ENCODE data around the gene ADAM23.

Gene ADAM23

GRCh38 chr2:206443735-206444527 is 599 bp downstream of the ADAM23 start:
- WGBS (ENCODE audit: insufficient coverage, insufficient read length): no CpG with 5 or more reads among the region's 77 CpGs
- Histone ChIP-seq H3K27me3 (ENCODE audit: control insufficient read depth, insufficient read depth, low read length) (peaks cover 5% of the 10 kb centered on the region; the same call in 1 of the 2 replicates), H3K9me3 (ENCODE audit: control insufficient read depth, insufficient read depth, low read length) (no peaks in the 10 kb centered on the region), H3K4me3 (ENCODE audit: low read length) (peak overlapping the region; percentile 90), H3K36me3 (ENCODE audit: control insufficient read depth, insufficient read depth, low read length) (no peaks in the 10 kb centered on the region), H3K4me1 (ENCODE audit: control insufficient read depth, insufficient read depth, low read length) (no peaks in the 10 kb centered on the region), H3K27ac (ENCODE audit: low read length) (no peak overlapping the region)
- no peak for DNase-seq (ENCODE audit: low read depth, low spot score)

- Histone ChIP-seq H3K4me3 (ENCODE audit: low read length) (no peak overlapping the region), H3K27me3 (ENCODE audit: control insufficient read depth, insufficient read depth, low read length) (peaks cover 5% of the 10 kb centered on the region; the same call in 1 of the 2 replicates), H3K36me3 (ENCODE audit: control insufficient read depth, insufficient read depth, low read length) (no peaks in the 10 kb centered on the region), H3K9me3 (ENCODE audit: control insufficient read depth, insufficient read depth, low read length) (no peaks in the 10 kb centered on the region), H3K4me1 (ENCODE audit: control insufficient read depth, insufficient read depth, low read length) (no peaks in the 10 kb centered on the region), H3K27ac (ENCODE audit: low read length) (no peak overlapping the region)
- no peak for DNase-seq (ENCODE audit: low read depth, low spot score)
- no CpG with 5 or more reads among the region's 2 CpGs for WGBS (ENCODE audit: insufficient coverage, insufficient read length)
Measured at GRCh38 chr2:206445948-206446347, 2.6 kb downstream of the ADAM23 start.

GRCh38 chr2:206452242-206452641 is 8.9 kb downstream of the ADAM23 start:
- H3K4me3 ChIP-seq (ENCODE audit: low read length): no peak overlapping the region
- no peaks in the 10 kb centered on the region for H3K36me3 ChIP-seq (ENCODE audit: control insufficient read depth, insufficient read depth, low read length)
- no peaks in the 10 kb centered on the region for H3K4me1 ChIP-seq (ENCODE audit: control insufficient read depth, insufficient read depth, low read length)
- H3K27ac ChIP-seq (ENCODE audit: low read length): no peak overlapping the region
- no peak for DNase-seq (ENCODE audit: low read depth, low spot score)
- no peaks in the 10 kb centered on the region for H3K9me3 ChIP-seq (ENCODE audit: control insufficient read depth, insufficient read depth, low read length)
- no CpG with 5 or more reads among the region's 1 CpG for whole genome bisulfite sequencing (ENCODE audit: insufficient coverage, insufficient read length)
- H3K27me3 ChIP-seq (ENCODE audit: control insufficient read depth, insufficient read depth, low read length): no peaks in the 10 kb centered on the region

GRCh38 chr2:206452750-206453149 is 9.4 kb downstream of the ADAM23 start:
- Histone ChIP-seq H3K27ac (ENCODE audit: low read length) (no peak overlapping the region), H3K27me3 (ENCODE audit: control insufficient read depth, insufficient read depth, low read length) (no peaks in the 10 kb centered on the region), H3K4me3 (ENCODE audit: low read length) (no peak overlapping the region), H3K36me3 (ENCODE audit: control insufficient read depth, insufficient read depth, low read length) (no peaks in the 10 kb centered on the region), H3K4me1 (ENCODE audit: control insufficient read depth, insufficient read depth, low read length) (no peaks in the 10 kb centered on the region), H3K9me3 (ENCODE audit: control insufficient read depth, insufficient read depth, low read length) (no peaks in the 10 kb centered on the region)
- no peak for DNase-seq (ENCODE audit: low read depth, low spot score)
- no CpG with 5 or more reads among the region's 3 CpGs for WGBS (ENCODE audit: insufficient coverage, insufficient read length)

- no CpG with 5 or more reads among the region's 5 CpGs for WGBS (ENCODE audit: insufficient coverage, insufficient read length)
- H3K27ac ChIP-seq (ENCODE audit: low read length): no peak overlapping the region
- no peaks in the 10 kb centered on the region for H3K4me1 ChIP-seq (ENCODE audit: control insufficient read depth, insufficient read depth, low read length)
- H3K9me3 ChIP-seq (ENCODE audit: control insufficient read depth, insufficient read depth, low read length): no peaks in the 10 kb centered on the region
- DNase-seq (ENCODE audit: low read depth, low spot score): no peak
- H3K36me3 ChIP-seq (ENCODE audit: control insufficient read depth, insufficient read depth, low read length): no peaks in the 10 kb centered on the region
- H3K27me3 ChIP-seq (ENCODE audit: control insufficient read depth, insufficient read depth, low read length): no peaks in the 10 kb centered on the region
- no peak overlapping the region for H3K4me3 ChIP-seq (ENCODE audit: low read length)
Measured at GRCh38 chr2:206456078-206456754, 12.9 kb downstream of the ADAM23 start.

GRCh38 chr2:206457188-206457634 is 13.9 kb downstream of the ADAM23 start:
- H3K36me3 ChIP-seq (ENCODE audit: control insufficient read depth, insufficient read depth, low read length): no peaks in the 10 kb centered on the region
- WGBS (ENCODE audit: insufficient coverage, insufficient read length): no CpG with 5 or more reads among the region's 2 CpGs
- DNase-seq (ENCODE audit: low read depth, low spot score): no peak
- no peak overlapping the region for H3K4me3 ChIP-seq (ENCODE audit: low read length)
- no peaks in the 10 kb centered on the region for H3K9me3 ChIP-seq (ENCODE audit: control insufficient read depth, insufficient read depth, low read length)
- H3K4me1 ChIP-seq (ENCODE audit: control insufficient read depth, insufficient read depth, low read length): 0 out of 2 replicates have a peak, but pooled peaks cover 1% of the 10 kb centered on the region
- no peaks in the 10 kb centered on the region for H3K27me3 ChIP-seq (ENCODE audit: control insufficient read depth, insufficient read depth, low read length)
- H3K27ac ChIP-seq (ENCODE audit: low read length): no peak overlapping the region

GRCh38 chr2:206462240-206462854 is 19.0 kb downstream of the ADAM23 start:
- Histone ChIP-seq H3K4me1 (ENCODE audit: control insufficient read depth, insufficient read depth, low read length) (peaks cover 3% of the 10 kb centered on the region), H3K9me3 (ENCODE audit: control insufficient read depth, insufficient read depth, low read length) (no peaks in the 10 kb centered on the region), H3K27me3 (ENCODE audit: control insufficient read depth, insufficient read depth, low read length) (no peaks in the 10 kb centered on the region), H3K4me3 (ENCODE audit: low read length) (no peak overlapping the region), H3K36me3 (ENCODE audit: control insufficient read depth, insufficient read depth, low read length) (no peaks in the 10 kb centered on the region), H3K27ac (ENCODE audit: low read length) (no peak overlapping the region)
- WGBS (ENCODE audit: insufficient coverage, insufficient read length): no CpG with 5 or more reads among the region's 6 CpGs
- DNase-seq (ENCODE audit: low read depth, low spot score): peak; percentile 54

GRCh38 chr2:206463685-206464084 is 20.4 kb downstream of the ADAM23 start:
- Histone ChIP-seq H3K27ac (ENCODE audit: low read length) (no peak overlapping the region), H3K9me3 (ENCODE audit: control insufficient read depth, insufficient read depth, low read length) (no peaks in the 10 kb centered on the region), H3K4me1 (ENCODE audit: control insufficient read depth, insufficient read depth, low read length) (peaks cover 3% of the 10 kb centered on the region), H3K27me3 (ENCODE audit: control insufficient read depth, insufficient read depth, low read length) (no peaks in the 10 kb centered on the region), H3K36me3 (ENCODE audit: control insufficient read depth, insufficient read depth, low read length) (no peaks in the 10 kb centered on the region), H3K4me3 (ENCODE audit: low read length) (no peak overlapping the region)
- no CpG with 5 or more reads among the region's 5 CpGs for WGBS (ENCODE audit: insufficient coverage, insufficient read length)
- DNase-seq (ENCODE audit: low read depth, low spot score): no peak

- H3K9me3 ChIP-seq (ENCODE audit: control insufficient read depth, insufficient read depth, low read length): no peaks in the 10 kb centered on the region
- DNase-seq (ENCODE audit: low read depth, low spot score): no peak
- H3K27me3 ChIP-seq (ENCODE audit: control insufficient read depth, insufficient read depth, low read length): no peaks in the 10 kb centered on the region
- WGBS (ENCODE audit: insufficient coverage, insufficient read length): no CpG with 5 or more reads among the region's 2 CpGs
- no peak overlapping the region for H3K4me3 ChIP-seq (ENCODE audit: low read length)
- H3K4me1 ChIP-seq (ENCODE audit: control insufficient read depth, insufficient read depth, low read length): peaks cover 3% of the 10 kb centered on the region
- no peak overlapping the region for H3K27ac ChIP-seq (ENCODE audit: low read length)
- no peaks in the 10 kb centered on the region for H3K36me3 ChIP-seq (ENCODE audit: control insufficient read depth, insufficient read depth, low read length)
Measured at GRCh38 chr2:206464597-206464996, 21.3 kb downstream of the ADAM23 start.

GRCh38 chr2:206471524-206472062 is 28.3 kb downstream of the ADAM23 start:
- WGBS (ENCODE audit: insufficient coverage, insufficient read length): no CpG with 5 or more reads among the region's 2 CpGs
- no peak overlapping the region for H3K27ac ChIP-seq (ENCODE audit: low read length)
- no peaks in the 10 kb centered on the region for H3K27me3 ChIP-seq (ENCODE audit: control insufficient read depth, insufficient read depth, low read length)
- no peaks in the 10 kb centered on the region for H3K9me3 ChIP-seq (ENCODE audit: control insufficient read depth, insufficient read depth, low read length)
- H3K4me1 ChIP-seq (ENCODE audit: control insufficient read depth, insufficient read depth, low read length): no peaks in the 10 kb centered on the region
- DNase-seq (ENCODE audit: low read depth, low spot score): no peak
- no peak overlapping the region for H3K4me3 ChIP-seq (ENCODE audit: low read length)
- no peaks in the 10 kb centered on the region for H3K36me3 ChIP-seq (ENCODE audit: control insufficient read depth, insufficient read depth, low read length)

Measured in iPS DF 6.9 (cell line).